GM21576 (cell line): ENCODE results near the gene MYH11.
A peak's percentile ranks its signal among the peaks of the same experiment; 100 is the strongest.
"Not testable (repeated sequence)": the region's sequence is repeated elsewhere in the genome, so short reads cannot be mapped to it uniquely, and the experiment has no call there.

ENCODE experiments used
- ATAC-seq: cut with Tn5 transposase; IDR thresholded peaks from one replicate; pipeline ENCODE4 v1.9.1; 2021; ENCODE audit warnings: mild to moderate bottlenecking, moderate library complexity; ENCODE audit not compliant: unreplicated experiment

The MYH11 gene

GRCh38 chr16:15879255-15879811 is 22.5 kb upstream of the MYH11 start:
- ATAC-seq: no peak

GRCh38 chr16:15876503-15876902 is 19.7 kb upstream of the MYH11 start:
- no peak for ATAC-seq

DNA sequence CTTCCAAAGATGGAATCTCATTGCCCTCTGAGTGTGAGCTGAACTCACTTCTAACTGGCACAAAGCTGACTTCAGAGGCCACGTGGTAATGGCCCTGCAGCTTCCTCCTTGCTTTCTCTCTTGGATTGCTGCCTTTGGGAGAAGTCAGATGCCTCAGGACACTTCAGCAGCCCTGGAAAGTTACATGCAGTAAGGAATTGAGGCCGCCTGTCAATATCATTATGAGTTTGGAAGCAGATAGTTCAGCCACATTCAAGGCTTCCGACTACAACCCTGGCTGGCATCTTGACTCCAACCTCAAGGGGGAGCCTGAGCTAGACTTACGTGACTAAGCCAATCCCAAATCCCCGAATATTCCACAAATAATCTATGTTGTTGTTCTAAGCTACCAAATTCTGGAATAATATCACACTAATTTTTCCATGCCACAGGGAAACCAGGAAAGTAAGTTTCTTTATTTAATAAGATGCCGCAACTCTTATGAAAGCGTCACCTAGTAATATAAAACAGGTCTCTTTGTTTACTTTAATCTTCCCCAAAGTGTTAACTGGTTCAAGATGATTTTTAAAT is 18.0 kb upstream of the MYH11 start:
- ATAC-seq: no peak

GRCh38 chr16:15873737-15874136 is 16.9 kb upstream of the MYH11 start:
- no peak for ATAC-seq

DNA sequence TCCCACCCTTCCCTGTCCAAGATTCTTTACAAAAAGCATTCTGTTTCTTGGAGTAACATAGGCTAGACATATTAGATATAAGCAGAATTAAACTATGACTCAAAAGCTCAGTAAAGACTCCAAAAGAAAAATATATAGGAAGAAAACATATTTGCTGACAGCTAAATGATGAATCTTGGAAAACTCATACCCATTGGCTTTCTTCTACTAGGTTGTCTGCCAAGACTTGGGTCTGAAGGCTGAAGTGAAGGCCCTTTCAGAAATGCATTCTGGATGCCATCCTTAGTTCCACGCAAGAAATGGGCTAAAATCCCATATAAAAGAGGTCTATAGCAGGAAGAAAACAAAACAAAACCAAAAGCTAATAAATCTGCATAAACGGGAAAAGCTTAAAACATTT is 16.5 kb upstream of the MYH11 start:
- no peak for ATAC-seq

GRCh38 chr16:15870011-15870410 is 13.2 kb upstream of the MYH11 start:
- ATAC-seq: no peak

- no peak for ATAC-seq
Observed at GRCh38 chr16:15866451-15866850, 9.6 kb upstream of the MYH11 start.

- no peak for ATAC-seq
Observed at GRCh38 chr16:15865742-15866141, 8.9 kb upstream of the MYH11 start.

DNA sequence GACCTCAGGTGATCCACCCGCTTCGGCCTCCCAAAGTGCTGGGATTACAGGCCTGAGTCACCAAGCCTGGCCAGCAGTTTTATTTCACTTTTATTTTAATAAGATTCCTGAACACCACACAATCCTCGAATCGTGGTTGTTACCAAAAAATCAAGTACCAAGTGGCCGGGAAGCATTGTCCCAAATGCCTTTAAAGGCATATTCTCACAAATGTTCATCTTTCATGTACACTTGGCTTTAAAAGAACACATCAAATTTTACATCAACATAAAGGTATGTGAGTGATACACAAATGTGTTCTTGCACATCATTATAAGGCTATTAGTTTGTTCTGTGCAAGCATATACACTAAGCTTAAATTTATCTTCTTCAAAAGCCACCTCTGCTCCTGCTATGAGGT is 8.1 kb upstream of the MYH11 start:
- ATAC-seq: no peak

DNA sequence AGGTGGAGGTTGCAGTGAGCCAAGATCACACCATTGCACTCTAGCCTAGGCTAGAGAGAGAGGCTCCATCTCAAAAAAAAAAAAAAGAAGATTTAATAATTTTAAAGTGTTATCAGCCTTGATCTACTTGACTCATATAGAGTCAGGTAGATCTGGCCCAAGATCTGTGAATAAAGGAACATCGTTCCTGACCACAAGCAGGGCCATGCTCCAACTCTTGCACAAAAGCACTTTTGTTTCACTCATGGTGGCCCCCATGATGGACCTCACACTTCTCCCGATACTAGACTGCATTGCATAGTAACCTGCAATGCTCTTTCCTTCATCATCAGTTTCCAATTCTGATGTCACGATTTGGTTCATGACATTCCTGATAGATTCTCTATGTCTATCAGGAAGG is 5.2 kb upstream of the MYH11 start:
- no peak for ATAC-seq

GRCh38 chr16:15858921-15859668 is 2.3 kb upstream of the MYH11 start:
- ATAC-seq: no peak

- no peak for ATAC-seq
Observed at GRCh38 chr16:15857724-15858560, 1.1 kb upstream of the MYH11 start.

GRCh38 chr16:15856182-15856581 is 646 bp downstream of the MYH11 start:
- ATAC-seq: no peak

- peak; percentile 78 for ATAC-seq
Observed at GRCh38 chr16:15855704-15856003, 1.2 kb downstream of the MYH11 start.

DNA sequence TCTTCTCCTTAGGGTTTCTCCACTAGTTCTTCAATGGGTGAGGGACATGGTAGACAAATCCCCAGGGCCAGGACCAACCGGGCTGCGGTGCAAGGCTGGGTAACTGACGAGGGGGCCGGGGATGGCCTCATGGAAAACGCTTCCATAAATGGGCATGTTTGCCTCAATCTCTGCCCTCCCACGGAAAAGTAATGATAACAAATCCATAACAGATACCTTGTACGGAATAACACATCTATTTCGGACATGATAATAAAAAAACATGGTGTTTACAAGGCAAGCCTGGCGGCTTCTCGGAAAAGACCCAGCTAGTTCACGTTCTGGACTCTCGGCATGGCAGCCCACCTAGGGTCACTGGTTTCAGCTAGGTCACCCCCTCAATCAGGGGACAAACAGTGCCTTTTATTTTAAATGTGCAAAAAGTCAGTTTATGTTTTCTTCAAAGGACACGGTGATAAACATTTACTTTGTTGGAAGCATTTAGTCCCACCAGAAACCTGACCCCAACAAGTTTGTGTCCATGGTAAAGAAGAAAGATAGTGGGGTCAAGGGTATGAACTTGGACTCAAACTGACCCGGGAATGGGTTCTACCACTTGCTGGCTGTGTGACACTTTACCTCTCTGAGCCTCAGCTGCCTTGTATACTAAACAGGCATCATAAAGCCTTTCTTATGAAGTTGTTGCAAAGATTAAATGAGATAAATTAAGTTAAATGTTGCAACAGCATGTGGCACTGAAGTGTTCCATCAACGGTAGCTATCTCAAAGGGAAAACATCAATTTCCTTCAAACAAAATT is 1.7 kb downstream of the MYH11 start:
- ATAC-seq: no peak

GRCh38 chr16:15854061-15854460 is 2.8 kb downstream of the MYH11 start:
- no peak for ATAC-seq

DNA sequence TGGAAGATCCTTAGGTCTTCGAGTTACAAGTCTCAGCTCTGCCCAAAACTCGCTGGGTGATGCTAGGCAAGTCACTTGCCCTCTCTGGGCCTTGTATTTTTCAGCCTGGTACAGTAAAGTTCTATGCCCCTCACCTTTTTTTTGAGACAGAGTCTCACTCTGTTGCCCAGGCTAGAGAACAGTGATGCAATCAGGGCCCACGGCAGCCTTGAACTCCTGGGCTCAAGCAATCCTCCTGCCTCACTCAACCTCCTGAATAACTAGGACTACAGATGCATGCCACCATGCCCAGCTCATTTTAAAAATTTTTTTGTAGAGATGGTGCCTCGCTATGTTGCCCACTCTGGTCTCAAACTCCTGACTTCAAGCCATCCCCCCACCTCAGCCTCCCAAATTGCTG is 3.8 kb downstream of the MYH11 start:
- no peak for ATAC-seq

GRCh38 chr16:15850555-15850954 is 6.3 kb downstream of the MYH11 start:
- ATAC-seq: not testable (repeated sequence)

GRCh38 chr16:15849209-15849981 is 7.4 kb downstream of the MYH11 start:
- no peak for ATAC-seq

DNA sequence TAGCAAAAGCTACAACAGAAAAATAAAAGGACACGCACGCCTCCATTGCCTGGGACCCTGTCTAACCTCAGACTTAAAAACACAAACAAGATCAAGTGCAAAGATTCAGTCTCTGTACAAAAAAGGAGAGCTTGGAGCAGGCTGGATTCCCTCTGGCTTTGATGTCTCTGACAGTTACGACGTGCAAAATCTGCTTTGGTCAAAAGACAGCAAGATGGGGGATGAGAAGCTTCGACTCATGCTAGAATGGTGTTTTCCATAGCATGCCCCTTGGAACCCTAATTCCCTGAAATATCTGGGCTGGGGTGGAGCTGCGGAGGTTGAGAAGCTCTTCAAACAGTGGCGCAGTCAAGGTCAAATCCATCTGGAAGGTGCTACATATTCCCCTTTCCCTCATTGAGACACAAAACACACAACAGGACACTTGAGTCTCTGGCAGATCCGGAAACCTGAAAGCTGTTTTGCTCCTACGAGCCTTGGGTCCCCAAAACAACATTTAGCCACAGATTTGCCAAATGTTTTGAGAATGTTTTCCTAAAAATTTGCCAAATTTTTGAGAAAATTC is 9.1 kb downstream of the MYH11 start:
- no peak for ATAC-seq
